NCI-H2196 (cell line): ENCODE results near the gene VPS52.

Experiments used
- DNase-seq: peaks from one replicate; lab custom pipeline; 2025; ENCODE audit not compliant: unreplicated experiment; lab: John Stamatoyannopoulos, UW

VPS52 gene, protein sequence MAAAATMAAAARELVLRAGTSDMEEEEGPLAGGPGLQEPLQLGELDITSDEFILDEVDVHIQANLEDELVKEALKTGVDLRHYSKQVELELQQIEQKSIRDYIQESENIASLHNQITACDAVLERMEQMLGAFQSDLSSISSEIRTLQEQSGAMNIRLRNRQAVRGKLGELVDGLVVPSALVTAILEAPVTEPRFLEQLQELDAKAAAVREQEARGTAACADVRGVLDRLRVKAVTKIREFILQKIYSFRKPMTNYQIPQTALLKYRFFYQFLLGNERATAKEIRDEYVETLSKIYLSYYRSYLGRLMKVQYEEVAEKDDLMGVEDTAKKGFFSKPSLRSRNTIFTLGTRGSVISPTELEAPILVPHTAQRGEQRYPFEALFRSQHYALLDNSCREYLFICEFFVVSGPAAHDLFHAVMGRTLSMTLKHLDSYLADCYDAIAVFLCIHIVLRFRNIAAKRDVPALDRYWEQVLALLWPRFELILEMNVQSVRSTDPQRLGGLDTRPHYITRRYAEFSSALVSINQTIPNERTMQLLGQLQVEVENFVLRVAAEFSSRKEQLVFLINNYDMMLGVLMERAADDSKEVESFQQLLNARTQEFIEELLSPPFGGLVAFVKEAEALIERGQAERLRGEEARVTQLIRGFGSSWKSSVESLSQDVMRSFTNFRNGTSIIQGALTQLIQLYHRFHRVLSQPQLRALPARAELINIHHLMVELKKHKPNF

DNA sequence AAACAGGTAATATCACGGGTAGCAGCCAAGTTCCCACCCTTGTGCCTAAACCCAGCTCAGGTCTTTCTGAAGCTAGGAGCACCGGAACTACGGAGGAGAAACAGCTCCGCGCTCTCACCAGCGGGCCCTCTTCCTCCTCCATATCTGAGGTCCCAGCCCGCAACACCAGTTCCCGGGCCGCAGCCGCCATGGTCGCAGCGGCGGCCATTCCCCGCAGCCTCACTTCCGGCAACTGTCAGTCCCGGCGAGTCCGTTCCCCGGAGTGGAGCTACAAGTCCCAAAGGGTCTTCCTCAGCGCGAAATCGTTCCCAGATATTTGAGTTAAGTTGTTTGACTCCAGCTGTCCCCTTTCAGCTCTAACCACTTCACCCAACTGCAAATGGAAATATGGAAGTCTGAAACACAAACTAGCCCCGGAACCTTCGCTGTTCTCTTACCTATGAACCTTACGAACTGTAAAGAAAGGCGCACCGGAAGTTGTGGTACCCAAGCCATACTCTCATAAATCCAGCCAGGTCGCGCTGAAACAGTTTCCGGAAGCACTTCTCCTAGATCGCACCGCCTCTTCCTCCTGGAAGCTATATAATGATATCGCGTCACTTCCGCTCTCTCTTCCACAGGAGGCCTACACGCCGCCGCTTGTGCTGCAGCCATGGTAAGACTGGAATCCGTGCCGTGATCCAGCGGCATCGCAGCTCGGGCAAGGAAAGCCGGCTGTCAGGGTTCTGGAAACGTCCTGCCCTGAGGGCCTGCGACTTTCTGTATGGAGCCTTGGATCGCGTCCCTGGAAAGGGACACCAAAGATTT lies at the start of gene VPS52, which contains the start of gene RPS18:
TSS of gene VPS52 (minus strand) at position 409 of the 807 bp plus-strand sequence. CDS start at position 208, 201 bp downstream.
TSS of gene RPS18 (plus strand) at position 608 of the 807 bp plus-strand sequence. CDS start at position 653, 45 bp downstream.
- peak; percentile 99 for DNase-seq

DNA sequence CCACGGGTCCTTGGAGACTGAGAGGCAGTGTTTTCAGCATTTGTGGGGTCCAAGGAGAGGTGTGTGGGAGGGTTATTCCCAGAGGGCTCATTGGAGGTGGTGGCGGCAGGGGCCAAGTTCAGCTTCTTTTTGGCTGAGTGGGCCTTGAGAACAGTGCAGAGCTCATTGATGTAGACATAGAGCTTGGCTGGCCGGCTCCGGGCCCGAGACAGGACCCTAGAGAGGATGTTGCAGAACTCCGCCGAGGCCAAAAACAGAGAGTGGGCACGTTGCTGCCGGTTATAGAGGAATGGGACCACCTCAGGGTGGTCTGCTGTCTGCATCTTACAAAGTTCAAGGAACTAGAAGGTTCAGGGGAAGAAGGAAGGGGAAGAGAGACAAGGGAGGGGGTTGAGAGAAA lies 49.6 kb upstream of the VPS52 start:
- no peak for DNase-seq

DNA sequence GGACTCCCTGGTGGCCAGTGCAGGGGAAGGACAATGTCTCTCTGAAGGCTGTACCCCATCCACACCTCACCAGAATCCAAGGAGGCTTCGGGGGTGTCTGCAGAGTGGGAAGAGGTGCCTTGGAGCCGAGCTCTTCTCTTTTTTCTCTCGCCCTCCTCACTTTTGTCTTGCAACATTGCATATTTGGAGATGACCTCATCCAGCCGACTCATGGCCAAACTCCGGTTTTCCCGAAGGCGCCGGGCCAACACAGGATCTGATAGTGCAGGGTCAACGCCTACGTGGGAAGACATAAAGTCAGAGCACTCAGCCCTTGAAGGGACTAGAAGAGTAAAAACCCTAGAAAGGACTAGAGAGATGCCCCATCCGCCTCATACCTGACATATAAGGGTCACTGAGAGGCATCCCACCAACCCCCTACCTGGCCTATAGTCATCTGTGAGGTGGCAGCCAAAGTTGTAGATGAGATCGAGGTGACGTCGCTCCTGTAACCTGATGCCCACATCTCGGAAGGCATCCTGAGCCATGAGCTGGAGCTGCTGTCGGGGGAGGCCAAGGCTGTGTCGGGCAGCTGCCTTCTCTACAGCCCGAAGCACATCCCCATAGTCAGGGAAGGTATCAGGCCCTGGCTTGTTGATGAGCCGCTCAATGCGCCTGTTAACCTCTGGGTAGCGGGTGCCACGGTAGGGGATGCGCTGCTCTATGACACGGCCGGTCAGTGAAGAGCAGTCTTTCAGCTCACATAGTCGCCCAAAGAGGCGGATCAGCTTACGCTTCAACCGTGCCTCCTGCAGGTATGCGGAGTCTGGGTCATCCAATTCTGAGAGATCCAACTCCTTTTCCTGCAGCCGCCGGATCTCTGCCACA lies 48.9 kb upstream of the VPS52 start:
- DNase-seq: peak; percentile 65

- DNase-seq: no peak
Measured at GRCh38 chr6:33319939-33320314, 48.3 kb upstream of the VPS52 start.

DNA sequence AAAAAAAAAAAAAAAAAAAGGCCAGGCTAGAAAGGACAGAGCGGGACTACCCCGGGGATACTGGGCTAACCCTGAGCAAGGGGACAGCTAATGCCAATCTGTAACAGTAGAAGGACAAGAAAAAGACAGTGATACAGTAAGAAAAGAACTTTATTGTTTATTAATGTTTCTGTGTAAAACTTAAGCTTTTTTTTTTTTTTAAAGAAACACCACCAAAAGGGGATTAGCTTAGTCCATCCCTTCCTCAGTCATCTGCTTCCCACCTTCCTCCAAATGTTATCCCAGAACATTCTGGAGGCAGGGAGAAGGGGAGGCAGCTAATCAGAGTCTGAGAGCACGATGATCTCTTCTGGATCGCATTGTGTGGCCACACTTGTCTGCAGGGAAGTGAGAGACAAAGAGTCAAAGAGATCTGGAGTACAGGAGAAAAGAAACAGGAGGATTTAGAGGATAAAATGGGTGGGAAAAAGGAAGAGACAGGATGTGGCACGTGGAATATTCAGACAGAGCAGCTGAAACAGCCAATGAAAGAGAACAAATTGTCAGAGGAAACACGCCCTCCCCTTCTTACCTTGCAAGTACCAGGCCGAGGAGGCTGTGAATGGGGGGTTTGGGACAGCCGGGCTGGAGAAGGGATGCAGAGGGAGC lies 46.9 kb upstream of the VPS52 start:
- no peak for DNase-seq

- DNase-seq: peak; percentile 99
Measured at GRCh38 chr6:33317669-33318425, 46.2 kb upstream of the VPS52 start, which contains the start of gene ZBTB22. ZBTB22 (minus strand) TSS chr6:33317744; CDS start chr6:33316916, 828 bp downstream.

DNA sequence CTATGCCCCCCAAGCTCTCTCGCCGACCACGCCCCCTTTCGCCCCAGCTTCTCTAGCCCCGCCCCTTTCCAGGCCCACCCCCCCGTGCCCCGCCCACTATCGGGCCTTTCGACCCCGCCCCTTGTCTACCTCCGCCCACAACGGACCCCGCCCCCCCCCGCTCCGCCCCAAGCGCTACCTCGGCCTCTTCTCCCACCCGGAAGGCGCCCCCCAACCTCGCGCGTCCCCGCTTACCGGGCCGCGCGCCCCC lies 45.7 kb upstream of the VPS52 start:
- no peak for DNase-seq

DNA sequence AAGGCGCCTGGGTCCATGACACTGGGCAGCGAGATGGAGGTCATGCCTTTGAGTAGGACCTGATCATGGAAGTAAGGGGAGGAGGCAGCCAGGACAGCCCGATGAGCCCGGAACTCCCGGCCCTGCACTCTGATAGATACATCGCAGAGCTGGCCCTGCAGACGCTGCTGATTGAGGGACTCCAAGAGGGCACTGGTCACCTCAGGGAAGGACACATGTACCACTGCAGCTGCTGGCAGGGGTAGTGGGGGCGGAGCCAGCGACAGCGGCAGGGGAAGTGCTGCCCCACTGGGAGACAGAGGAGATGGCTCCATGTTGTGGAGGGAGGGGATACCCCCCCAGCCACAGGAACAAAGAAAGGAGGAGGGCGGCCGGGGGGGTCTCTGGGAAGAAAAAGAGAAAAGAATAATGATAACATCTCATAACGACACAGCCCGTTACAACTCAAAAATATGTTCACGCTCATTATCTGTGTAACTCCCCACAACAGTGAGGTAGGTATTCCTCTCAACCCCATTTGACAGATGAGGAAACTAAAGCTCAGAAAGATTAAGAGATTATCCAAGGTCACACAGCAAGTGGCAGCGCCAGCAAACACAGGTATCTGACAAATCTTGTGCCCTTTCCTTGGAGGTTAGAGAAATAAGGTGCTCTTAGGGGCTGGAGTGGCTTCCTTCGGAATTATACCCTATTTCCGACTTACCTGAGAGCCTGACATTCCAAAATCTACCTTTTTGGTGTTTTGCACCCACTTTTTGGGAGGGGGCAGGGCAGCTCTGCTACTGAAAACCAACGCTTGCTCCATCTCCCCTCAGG lies 45.1 kb upstream of the VPS52 start:
- DNase-seq: no peak

- DNase-seq: no peak
Measured at GRCh38 chr6:33315793-33316602, 44.3 kb upstream of the VPS52 start.

DNA sequence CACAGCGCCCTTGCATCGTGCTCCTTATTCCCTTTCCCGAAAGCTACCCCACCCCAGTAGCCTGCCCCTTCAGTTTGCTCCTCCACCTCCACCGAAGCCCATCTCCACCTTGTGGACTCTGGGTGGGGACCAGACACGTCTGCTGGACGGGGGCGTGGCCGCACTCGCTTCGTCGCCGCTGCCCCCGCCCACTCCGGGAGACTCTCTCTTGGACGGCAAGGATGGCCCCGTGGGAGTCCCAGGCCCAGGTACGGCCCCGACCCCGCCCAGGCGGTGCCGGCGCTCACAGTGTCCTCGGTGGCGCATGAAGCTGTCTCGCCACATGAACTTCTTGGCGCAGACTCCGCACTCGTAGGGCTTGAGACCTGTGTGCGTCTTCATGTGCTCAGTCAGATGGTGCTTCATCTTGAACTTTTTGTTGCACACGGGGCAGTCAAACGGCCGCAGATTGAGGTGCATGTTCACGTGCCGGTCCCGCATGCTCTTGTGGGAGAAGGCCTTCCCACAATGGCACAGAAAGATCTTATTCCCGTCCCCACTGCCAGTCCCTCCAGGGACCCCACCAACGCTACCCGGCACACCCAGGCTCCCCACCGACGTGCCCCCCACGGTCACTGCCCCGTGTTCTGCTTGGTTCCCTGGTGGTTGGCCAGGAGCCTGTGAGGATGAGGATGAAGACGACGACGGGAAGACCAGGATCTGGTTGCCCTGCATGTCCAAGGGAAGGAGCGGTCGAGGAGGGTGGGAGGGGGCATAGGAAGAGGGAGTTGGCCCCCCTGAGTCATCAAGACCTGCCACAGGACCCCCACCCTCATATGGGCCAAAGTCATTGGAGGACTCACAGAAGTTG lies 43.5 kb upstream of the VPS52 start:
- DNase-seq: no peak

GRCh38 chr6:33314515-33314942 lies 42.9 kb upstream of the VPS52 start:
- peak; percentile 78 for DNase-seq

DNA sequence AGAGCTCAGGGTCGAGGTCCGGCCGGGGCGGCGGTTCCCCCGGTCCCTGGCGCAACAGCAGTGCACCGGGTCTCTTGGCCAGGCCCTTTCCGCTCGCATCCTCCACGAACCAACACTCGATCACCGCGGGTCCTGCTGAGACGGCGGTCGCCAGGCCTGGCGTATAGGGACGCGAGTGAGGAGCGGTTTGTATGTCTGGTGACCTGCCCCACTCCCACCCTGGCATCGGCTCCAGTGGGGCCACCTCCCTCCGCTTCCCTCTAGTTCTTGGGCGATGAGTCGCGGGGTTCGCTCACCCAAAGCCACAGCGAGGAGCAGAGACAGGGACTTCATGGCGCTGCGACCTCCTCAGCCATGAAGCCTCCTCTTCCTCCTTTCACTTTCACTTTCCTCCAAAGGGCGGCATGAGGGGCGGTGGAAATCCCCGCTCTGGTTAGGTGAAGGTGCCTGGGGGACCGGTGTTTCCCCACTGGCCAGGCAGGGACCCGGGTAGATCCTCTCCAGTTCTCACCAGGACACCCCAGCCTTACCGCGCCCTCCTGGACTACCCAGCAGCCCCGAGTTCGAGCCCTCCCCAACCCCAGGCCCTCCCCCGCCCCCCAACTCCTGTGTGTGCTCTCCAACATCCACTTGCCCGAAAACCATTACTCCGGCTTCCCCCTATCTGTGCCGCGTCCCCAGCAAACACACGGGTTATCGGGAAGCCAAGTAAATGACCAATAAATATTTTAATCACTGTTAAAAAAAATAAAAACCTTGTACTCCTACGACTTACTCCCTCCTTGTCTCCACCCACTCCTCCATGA lies 42.2 kb upstream of the VPS52 start, which contains the start of gene TAPBP:
TSS of gene TAPBP (minus strand) at position 370 of the 806 bp plus-strand sequence. CDS start at position 333, 37 bp downstream.
- DNase-seq: no peak

GRCh38 chr6:33313105-33313708 lies 41.5 kb upstream of the VPS52 start:
- DNase-seq: no peak

- peak; percentile 89 for DNase-seq
Measured at GRCh38 chr6:33312361-33313104, 40.9 kb upstream of the VPS52 start.

DNA sequence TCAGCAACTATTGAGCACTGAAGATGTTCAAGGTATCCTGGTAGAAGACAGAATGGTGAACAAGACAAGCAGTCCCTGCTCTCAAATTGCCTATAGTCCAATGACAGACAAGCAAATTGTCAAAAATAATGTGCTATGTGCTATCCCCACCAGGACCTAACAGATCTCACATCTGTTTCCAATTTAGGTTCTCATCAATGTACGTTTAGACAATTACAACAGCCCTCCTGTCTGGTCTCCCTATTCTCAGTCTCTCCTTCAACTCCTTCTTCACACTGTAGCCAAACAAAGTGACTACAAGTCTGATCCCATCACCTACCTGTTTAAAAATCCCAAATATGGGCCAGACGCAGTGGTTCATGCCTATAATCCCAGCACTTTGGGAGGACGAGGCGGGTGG lies 34.7 kb upstream of the VPS52 start:
- no peak for DNase-seq
